ENCODE measurements around the gene FRRS1. TPM values are rescaled to one million over a fixed set of nuclear protein-coding genes. Genes with fewer than 3 reads are reported as not detected.

FRRS1 gene
- total RNA-seq, 6 donors from 2014 or later, result 2.2 to 12.6 (median 9.3) TPM

DNA sequence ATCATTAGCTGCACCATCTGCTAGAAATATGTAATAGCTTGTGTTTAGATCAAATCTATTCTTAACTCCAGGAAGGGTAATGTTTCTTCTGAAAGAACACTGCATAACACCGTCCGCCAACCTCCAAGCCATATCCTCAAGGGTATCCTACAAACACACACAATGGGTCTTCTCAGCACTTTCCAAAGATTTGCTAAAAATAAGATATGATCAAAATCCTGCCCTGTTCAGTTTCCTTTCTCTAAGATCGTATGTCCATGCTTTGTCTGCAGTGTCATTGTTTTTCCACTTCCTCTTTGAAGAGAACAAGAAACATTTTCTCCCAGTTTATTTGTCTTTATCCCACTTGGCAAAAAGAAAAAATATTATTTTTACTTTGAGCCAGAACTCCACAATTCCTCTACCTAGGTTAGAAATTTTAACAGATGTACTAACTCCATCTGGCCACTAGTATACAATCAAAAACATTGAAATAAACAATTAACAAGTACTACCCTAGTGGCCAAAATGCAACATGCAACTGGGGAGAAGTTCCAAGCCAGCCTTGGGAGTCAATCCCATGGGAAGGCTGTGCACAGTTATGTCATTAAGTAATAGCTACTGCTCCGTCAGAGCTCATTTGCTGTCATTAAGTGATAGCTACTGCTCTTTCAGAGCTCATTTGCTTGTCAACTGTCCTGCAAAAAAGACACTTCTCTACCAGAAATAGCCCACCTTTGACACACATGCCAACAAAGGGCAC is 37.8 kb downstream of the FRRS1 start:
- H3K4me1 ChIP-seq, result peaks cover 0 to 6% (median 2%) of the 10 kb centered on the region in 4 donors
- no peak overlapping the region for H3K4me3 ChIP-seq
- peak overlapping the region; percentile 26 to 54 (median 44) for H3K27ac ChIP-seq
- no peaks in the 10 kb centered on the region for H3K9me3 ChIP-seq
- H3K27me3 ChIP-seq, result no peaks in the 10 kb centered on the region
- 64 to 66% methylated on average over 4 of the region's 4 CpGs for WGBS, 2 donors
- ATAC-seq (ENCODE audit: low FRiP score in 2 of 2) (peak in 1 of 2 donors; percentile 56), DNase-seq (no peak)
- no peaks in the 10 kb centered on the region for H3K36me3 ChIP-seq
- TF ChIP-seq POLR2A (IDR thresholded peaks at IDR 0.05), result no peak
- no peak for TF ChIP-seq EP300 (IDR thresholded peaks at IDR 0.05)
- TF ChIP-seq, protein P1, sequence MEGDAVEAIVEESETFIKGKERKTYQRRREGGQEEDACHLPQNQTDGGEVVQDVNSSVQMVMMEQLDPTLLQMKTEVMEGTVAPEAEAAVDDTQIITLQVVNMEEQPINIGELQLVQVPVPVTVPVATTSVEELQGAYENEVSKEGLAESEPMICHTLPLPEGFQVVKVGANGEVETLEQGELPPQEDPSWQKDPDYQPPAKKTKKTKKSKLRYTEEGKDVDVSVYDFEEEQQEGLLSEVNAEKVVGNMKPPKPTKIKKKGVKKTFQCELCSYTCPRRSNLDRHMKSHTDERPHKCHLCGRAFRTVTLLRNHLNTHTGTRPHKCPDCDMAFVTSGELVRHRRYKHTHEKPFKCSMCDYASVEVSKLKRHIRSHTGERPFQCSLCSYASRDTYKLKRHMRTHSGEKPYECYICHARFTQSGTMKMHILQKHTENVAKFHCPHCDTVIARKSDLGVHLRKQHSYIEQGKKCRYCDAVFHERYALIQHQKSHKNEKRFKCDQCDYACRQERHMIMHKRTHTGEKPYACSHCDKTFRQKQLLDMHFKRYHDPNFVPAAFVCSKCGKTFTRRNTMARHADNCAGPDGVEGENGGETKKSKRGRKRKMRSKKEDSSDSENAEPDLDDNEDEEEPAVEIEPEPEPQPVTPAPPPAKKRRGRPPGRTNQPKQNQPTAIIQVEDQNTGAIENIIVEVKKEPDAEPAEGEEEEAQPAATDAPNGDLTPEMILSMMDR (IDR thresholded peaks at IDR 0.05), result peak in 4 of 6 experiments; percentile 20 to 49 (median 40)
- TF ChIP-seq POLR2AphosphoS5 (IDR thresholded peaks at IDR 0.05), result no peak

DNA sequence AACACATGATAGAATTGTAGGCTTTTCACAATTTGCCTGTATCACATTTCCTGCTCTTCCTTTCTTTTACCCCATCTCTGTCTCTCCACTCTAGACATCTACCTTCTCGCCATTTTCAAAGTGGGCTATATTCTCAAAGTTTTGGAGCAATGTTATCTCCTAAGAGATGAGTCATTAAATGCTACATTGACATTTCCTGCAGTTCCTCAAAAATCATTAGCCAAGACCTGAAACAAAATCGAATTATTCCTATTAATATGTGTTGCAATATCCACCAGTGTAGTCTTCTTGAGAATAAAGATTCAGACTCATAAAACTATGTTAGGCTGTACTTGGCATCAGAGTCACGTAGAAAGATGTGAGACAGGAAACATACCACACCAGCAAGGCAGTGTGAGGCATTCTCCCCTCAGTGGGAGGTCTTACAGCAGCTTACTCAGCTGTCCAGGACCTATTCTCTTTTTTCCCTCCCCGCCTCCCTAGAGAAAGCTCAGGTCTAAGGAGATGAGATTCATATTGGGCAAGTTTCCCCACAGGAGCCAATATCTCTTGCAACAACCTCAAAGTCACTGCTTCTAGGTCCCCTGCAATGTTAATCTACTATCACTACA is 38.8 kb downstream of the FRRS1 start:
- no peak overlapping the region for H3K4me3 ChIP-seq

DNA sequence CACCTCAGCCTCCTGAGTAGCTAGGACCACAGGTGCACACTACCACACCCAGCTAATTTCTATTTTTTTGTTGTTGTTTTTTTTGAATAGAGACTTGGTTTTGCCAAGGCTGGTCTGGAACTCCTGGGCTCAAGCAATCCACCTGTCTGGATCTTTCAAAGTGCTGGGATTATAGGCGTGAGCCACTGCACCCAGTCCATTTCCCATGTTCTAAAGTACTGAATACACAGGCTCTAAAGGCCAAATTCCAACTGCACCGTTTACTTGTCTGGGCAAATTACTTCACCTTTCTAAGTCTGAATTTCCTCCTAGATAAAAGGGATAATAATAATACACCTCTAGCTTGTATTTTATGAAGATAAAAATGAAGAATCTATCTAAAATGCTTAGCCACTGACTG is 39.6 kb downstream of the FRRS1 start:
- DNase-seq (no peak), ATAC-seq (ENCODE audit: low FRiP score in 2 of 2) (no peak)
- no peak overlapping the region for H3K4me3 ChIP-seq
- peaks cover 0 to 6% (median 2%) of the 10 kb centered on the region in 4 donors for H3K4me1 ChIP-seq
- H3K27me3 ChIP-seq, result no peaks in the 10 kb centered on the region
- WGBS, 2 donors, result 72 to 81% methylated on average over 2 of the region's 2 CpGs
- no peaks in the 10 kb centered on the region for H3K36me3 ChIP-seq
- no peak overlapping the region for H3K27ac ChIP-seq
- TF ChIP-seq EP300 (IDR thresholded peaks at IDR 0.05) (no peak), POLR2AphosphoS5 (IDR thresholded peaks at IDR 0.05) (no peak), POLR2A (IDR thresholded peaks at IDR 0.05) (no peak)
- TF ChIP-seq, protein P1 (IDR thresholded peaks at IDR 0.05), result no peak
- H3K9me3 ChIP-seq, result no peaks in the 10 kb centered on the region

More for the DNA sequence above, 38.8 kb downstream of the FRRS1 start:
- Histone ChIP-seq H3K27ac (peak overlapping the region; percentile 2 to 54 (median 39)), H3K36me3 (no peaks in the 10 kb centered on the region), H3K27me3 (no peaks in the 10 kb centered on the region), H3K9me3 (no peaks in the 10 kb centered on the region), H3K4me1 (peaks cover 0 to 6% (median 2%) of the 10 kb centered on the region in 4 donors)
- TF ChIP-seq, protein P1 (IDR thresholded peaks at IDR 0.05), result no peak
- TF ChIP-seq EP300 (IDR thresholded peaks at IDR 0.05) (no peak), POLR2A (IDR thresholded peaks at IDR 0.05) (no peak), POLR2AphosphoS5 (IDR thresholded peaks at IDR 0.05) (no peak)
- WGBS, 2 donors, result 70 to 81% methylated on average over 4 of the region's 4 CpGs
- no peak for ATAC-seq (ENCODE audit: low FRiP score in 2 of 2)
- DNase-seq, result no peak

DNA sequence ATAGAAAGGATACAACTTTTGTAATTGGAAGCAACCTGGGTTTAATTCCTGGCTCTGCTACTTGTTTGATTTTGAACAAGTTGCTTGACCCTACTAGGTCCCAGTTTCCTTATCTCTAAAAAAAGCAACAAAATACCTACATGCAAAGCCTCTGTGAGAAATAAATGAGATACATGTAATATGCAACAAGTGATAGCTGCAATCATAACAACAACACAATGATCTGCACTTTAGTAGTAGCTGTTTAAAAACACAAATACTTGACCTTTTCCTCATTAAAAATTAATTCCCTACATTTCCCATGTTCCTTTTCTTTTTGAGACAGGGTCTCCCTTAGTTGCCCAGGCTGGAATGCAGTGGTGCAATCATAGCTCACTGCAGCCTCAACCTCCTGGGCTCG is 40.0 kb downstream of the FRRS1 start:
- ATAC-seq (ENCODE audit: low FRiP score in 2 of 2), result no peak
- Histone ChIP-seq H3K27me3 (no peaks in the 10 kb centered on the region), H3K4me3 (no peak overlapping the region), H3K4me1 (peaks cover 0 to 6% (median 2%) of the 10 kb centered on the region in 4 donors), H3K36me3 (no peaks in the 10 kb centered on the region), H3K9me3 (no peaks in the 10 kb centered on the region), H3K27ac (no peak overlapping the region)
- WGBS, 2 donors, result 90 to 100% methylated on average over 1 of the region's 1 CpG
- no peak for TF ChIP-seq POLR2A (IDR thresholded peaks at IDR 0.05)
- no peak for TF ChIP-seq EP300 (IDR thresholded peaks at IDR 0.05)
- TF ChIP-seq, protein P1 (IDR thresholded peaks at IDR 0.05), result no peak
- no peak for TF ChIP-seq POLR2AphosphoS5 (IDR thresholded peaks at IDR 0.05)
- no peak for DNase-seq
